ENCODE data around the gene HBG2. TPM values are rescaled to one million over a fixed set of nuclear protein-coding genes. Genes with fewer than 3 reads are reported as not detected.
A peak's percentile ranks its signal among the peaks of the same experiment; 100 is the strongest.

Gene HBG2
- total and polyA plus RNA-seq, 2 of the 13 experiments (the other 11 are each of a cell fraction or from before 2014, with no cell fraction given) = not detected

DNA sequence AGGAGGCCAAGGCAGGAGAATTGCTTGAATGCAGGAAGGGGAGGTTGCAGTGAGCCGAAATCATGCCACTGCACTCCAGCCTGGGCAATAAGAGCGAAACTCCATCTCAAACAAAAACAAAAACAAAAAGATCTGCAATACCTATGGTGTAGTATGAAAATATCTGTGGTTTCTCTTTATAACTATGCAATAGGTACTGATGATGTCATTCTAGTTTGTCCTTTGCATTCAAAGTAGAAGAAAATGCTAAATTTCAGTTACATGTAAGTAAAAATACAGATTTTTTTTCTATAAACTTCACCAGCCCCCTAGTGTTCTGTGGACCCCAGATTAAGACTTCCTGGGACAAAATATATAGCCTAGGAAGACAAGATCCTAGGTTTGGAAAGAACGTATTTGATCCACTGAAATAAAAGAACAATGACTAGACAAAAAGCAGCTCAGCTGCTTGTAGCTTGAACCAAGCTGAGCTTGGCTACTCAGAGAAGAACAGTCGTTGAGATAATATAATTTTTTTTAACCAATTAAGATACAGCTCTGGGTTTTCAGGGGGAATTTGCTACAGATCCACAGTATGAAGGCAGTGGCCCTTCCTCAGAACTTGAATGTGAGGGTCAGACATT is 17.9 kb upstream of the HBG2 start:
- Histone ChIP-seq H3K4me3 (replicated peaks in 1 of 3; ENCODE audit: insufficient read depth in 1 of 3, low read depth in 2 of 3, low read length in 3 of 3) (no peak overlapping the region), H4K20me1 (ENCODE audit: insufficient read depth, low read length) (no peaks in the 10 kb centered on the region), H3K4me1 (ENCODE audit: insufficient read depth, low read length) (no peaks in the 10 kb centered on the region), H2AFZ (ENCODE audit: low read length) (no peak overlapping the region), H3K9me3 (ENCODE audit: low read length) (no peaks in the 10 kb centered on the region), H3K27me3 (ENCODE audit: control insufficient read depth in 1 of 2, insufficient read depth in 2 of 2, low read length in 2 of 2) (no peaks in the 10 kb centered on the region), H3K27ac (ENCODE audit: extremely low read length, insufficient read depth, low read length) (no peak overlapping the region), H3K79me2 (ENCODE audit: insufficient read depth, low read length) (no peaks in the 10 kb centered on the region), H3K4me2 (ENCODE audit: low read depth, low read length) (no peak overlapping the region), H3K36me3 (replicated peaks in 1 of 2; ENCODE audit: control insufficient read depth in 1 of 2, insufficient read depth in 2 of 2, low read length in 2 of 2) (no peaks in the 10 kb centered on the region), H3K9ac (ENCODE audit: insufficient read depth, low read depth, low read length) (no peak overlapping the region)
- no peak for TF ChIP-seq KAT8 (CRISPR knock-in tag; IDR thresholded peaks at IDR 0.05)
- TF ChIP-seq FOSL1 (CRISPR knock-in tag; IDR thresholded peaks at IDR 0.05; ENCODE audit: borderline replicate concordance) = no peak
- TF ChIP-seq ZNF430 (CRISPR knock-in tag; IDR thresholded peaks at IDR 0.05) = no peak
- TF ChIP-seq, protein P1, sequence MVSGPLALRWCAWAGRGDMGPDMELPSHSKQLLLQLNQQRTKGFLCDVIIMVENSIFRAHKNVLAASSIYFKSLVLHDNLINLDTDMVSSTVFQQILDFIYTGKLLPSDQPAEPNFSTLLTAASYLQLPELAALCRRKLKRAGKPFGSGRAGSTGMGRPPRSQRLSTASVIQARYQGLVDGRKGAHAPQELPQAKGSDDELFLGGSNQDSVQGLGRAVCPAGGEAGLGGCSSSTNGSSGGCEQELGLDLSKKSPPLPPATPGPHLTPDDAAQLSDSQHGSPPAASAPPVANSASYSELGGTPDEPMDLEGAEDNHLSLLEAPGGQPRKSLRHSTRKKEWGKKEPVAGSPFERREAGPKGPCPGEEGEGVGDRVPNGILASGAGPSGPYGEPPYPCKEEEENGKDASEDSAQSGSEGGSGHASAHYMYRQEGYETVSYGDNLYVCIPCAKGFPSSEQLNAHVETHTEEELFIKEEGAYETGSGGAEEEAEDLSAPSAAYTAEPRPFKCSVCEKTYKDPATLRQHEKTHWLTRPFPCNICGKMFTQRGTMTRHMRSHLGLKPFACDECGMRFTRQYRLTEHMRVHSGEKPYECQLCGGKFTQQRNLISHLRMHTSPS (CRISPR knock-in tag; IDR thresholded peaks at IDR 0.05; ENCODE audit: low read depth) = no peak
- no peak for TF ChIP-seq ZNF558 (CRISPR knock-in tag; IDR thresholded peaks at IDR 0.05; ENCODE audit: borderline replicate concordance)
- no peak for TF ChIP-seq ZNF724P (CRISPR knock-in tag; IDR thresholded peaks at IDR 0.05; ENCODE audit: borderline replicate concordance)
- TF ChIP-seq NFE2L2 (IDR thresholded peaks at IDR 0.05; ENCODE audit: low read length) = 0 out of 2 replicates have a peak, but pooled peaks have one; percentile 22
- TF ChIP-seq, protein P2, sequence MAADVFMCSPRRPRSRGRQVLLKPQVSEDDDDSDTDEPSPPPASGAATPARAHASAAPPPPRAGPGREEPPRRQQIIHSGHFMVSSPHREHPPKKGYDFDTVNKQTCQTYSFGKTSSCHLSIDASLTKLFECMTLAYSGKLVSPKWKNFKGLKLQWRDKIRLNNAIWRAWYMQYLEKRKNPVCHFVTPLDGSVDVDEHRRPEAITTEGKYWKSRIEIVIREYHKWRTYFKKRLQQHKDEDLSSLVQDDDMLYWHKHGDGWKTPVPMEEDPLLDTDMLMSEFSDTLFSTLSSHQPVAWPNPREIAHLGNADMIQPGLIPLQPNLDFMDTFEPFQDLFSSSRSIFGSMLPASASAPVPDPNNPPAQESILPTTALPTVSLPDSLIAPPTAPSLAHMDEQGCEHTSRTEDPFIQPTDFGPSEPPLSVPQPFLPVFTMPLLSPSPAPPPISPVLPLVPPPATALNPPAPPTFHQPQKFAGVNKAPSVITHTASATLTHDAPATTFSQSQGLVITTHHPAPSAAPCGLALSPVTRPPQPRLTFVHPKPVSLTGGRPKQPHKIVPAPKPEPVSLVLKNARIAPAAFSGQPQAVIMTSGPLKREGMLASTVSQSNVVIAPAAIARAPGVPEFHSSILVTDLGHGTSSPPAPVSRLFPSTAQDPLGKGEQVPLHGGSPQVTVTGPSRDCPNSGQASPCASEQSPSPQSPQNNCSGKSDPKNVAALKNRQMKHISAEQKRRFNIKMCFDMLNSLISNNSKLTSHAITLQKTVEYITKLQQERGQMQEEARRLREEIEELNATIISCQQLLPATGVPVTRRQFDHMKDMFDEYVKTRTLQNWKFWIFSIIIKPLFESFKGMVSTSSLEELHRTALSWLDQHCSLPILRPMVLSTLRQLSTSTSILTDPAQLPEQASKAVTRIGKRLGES (CRISPR knock-in tag; IDR thresholded peaks at IDR 0.05; ENCODE audit: borderline replicate concordance) = no peak
- no peak for TF ChIP-seq SMYD3 (CRISPR knock-in tag; IDR thresholded peaks at IDR 0.05)
- peak; percentile 76; the same call in 1 of the 2 replicates for TF ChIP-seq ATF7 (IDR thresholded peaks at IDR 0.05)
- TF ChIP-seq ATF7 (CRISPR knock-in tag; IDR thresholded peaks at IDR 0.05) = no peak
- intact Hi-C loops (cut with micrococcal nuclease; ENCODE audit: unreplicated experiment) (no loop called here), in situ Hi-C loops (cut with HindIII; ENCODE audit: extremely low pct_ligation_motif_present, low pct_unique_long_range_greater_than_20kb) (no loop called here)
- no peak for ATAC-seq
- 12% methylated on average over 4 of the region's 4 CpGs for WGBS (ENCODE audit: low lambda C conversion rate)
- ChIA-PET POLR2A (no interaction called here), CTCF (ENCODE audit: low intra/inter-chr PET ratio, low total read pairs) (no interaction called here)
- no peak for DNase-seq (ENCODE audit: low spot score)
- no peak for FAIRE-seq
- no TSS peak for BruUV-seq (replicated peaks)
